Fibroblast of peridontal ligament (primary cell): Measurements from ENCODE around the gene OR2Z1.
"Not testable (repeated sequence)": the region's sequence is repeated elsewhere in the genome, so short reads cannot be mapped to it uniquely, and the experiment has no call there.

Experiments
- DNase-seq: peaks from one replicate; pipeline ENCODE4 v3.0.0-alpha.2; 2010; ENCODE audit errors: extremely low read depth

OR2Z1 gene

DNA sequence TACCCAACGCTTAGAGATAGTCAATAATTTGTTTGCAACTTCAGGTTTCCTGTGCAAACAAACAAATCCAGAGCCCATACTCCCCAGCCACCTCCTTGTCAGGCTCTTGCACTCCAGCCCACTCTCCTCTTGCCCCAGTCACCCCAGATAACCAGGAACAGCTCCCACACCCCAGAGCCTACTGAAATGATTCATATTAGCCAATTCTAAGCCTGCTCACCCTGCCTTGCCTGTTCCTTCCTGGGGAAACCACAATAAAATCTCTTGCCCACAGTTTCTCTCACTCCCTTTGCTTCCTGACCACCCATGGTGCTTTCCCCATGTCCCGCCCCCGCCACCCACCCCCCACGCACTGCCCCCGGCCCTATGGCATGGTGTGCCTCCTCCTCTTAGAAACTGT lies 19.1 kb upstream of the OR2Z1 start:
- DNase-seq, result no peak

DNA sequence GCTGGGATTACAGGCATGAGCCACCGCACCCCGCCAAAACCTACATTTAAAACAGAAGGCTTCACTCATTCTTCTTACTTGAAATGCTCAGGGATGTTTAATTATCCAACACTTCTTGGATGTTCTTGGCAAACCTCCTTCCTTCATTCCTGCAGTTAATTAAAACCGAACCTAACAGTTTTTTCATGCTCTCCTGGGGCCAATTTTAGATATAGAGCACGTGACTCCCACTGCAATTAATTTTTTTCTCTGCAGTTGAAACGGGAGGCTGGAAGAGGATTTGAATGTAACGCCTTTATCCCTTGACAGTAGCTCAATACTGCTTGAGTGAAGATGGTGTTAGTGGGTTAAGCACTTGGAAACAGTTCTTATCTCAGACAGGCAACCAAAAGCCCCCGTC lies 18.2 kb upstream of the OR2Z1 start:
- DNase-seq, result no peak

DNA sequence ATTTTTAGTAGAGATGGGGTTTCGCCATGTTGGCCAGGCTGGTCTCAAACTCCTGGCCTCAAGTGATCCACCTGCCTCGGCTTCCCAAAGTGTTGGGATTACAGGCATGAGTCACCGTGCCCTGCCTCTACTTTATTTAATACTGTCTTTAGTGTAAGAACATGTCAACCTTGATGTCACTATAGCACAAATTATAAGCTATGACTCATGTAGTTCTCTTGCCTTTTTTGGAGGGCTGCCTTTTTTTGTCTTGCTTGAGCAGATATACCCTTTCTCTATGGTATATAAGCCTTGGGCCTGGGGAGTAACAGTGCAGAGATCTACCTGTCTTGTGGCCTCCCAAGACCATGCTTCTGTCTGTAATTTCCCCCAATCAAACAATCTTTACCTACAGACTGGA lies 16.1 kb upstream of the OR2Z1 start:
- DNase-seq, result not testable (repeated sequence)

DNA sequence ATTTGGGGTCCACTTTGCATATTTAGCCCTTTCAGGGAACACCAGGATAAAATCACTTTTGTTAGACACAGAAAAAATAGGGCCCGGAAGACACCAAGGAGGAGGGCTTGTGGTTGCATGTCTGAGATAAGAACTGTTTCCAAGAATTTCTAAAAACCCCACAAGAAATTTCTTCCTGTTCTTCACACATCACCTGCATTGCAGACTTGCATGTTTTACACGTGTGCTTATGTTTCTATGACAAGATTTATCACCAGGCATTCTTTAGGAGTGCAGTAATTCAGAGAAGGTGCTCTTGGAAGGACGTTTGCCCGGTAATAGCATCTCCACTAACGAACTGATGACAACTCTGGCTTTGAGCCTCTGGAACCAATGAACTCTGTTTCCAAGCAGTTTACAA lies 15.7 kb upstream of the OR2Z1 start:
- DNase-seq, result no peak

DNA sequence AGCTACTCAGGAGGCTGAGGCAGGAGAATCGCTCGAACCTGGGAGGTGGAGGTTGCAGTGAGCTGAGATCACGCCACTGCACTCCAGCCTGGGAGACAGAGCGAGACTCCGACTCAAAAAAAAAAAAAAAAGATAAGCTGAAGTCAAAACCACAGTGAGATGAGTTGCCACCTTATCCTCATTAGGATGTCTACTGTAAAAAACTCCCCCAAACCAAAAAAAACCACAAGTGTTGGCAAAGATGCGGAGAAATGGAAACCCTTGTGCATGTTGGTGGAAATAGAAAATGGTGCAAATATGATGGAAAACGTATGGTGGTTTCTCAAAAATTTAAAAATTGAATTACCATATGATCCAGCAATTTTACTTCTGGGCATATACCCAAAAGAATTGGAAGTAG lies 11.1 kb upstream of the OR2Z1 start:
- not testable (repeated sequence) for DNase-seq

DNA sequence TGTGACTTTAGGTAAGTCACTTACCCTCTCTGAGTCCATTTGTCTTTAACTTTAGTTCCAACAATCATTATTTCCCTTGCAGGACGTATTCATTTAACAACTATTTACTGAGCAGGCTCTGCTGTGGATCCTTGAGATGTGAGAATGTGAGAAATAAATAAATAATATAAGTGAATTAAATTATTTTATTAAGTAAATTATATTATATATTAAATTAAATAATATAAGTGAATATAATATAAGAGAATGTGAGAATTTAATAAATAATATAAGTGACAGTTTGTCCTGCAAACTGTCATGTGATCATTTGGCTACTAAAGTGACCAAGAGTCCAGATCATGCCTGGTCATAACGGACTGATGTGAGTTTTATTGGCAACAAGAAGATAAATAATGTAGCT lies 598 bp downstream of the OR2Z1 start:
- no peak for DNase-seq

DNA sequence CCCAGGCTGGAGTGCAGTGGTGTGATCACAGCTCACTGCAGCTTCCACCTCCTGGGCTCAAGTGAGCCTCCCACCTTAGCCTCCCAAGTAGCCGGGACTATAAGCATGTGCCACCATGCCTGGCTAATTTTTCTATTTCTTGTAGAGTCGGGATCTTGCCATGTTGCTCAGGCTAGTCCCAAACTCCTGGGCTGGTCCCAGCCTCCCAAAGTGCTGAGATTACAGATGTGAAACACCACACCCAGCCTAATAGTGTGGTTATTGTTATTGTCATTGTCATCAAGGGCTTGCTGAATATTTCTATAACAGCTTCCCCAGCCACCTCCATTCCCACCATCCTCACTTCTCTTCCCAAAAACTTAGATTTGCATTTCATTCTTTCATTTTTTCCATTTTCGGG lies 2.8 kb downstream of the OR2Z1 start:
- DNase-seq, result no peak

DNA sequence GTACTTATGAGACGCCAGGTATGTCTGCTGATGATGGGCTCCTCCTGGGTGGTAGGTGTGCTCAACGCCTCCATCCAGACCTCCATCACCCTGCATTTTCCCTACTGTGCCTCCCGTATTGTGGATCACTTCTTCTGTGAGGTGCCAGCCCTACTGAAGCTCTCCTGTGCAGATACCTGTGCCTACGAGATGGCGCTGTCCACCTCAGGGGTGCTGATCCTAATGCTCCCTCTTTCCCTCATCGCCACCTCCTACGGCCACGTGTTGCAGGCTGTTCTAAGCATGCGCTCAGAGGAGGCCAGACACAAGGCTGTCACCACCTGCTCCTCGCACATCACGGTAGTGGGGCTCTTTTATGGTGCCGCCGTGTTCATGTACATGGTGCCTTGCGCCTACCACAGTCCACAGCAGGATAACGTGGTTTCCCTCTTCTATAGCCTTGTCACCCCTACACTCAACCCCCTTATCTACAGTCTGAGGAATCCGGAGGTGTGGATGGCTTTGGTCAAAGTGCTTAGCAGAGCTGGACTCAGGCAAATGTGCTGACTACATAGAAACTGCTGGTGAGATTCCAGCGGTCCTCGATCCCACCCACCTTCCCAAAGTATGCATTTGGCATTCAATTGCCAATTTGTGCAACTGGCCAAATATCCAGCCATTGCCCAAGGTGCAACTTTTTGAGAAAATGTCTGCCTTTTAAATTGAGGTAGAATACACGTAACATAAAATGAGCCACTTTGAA lies 10.2 kb downstream of the OR2Z1 start:
- no peak for DNase-seq

DNA sequence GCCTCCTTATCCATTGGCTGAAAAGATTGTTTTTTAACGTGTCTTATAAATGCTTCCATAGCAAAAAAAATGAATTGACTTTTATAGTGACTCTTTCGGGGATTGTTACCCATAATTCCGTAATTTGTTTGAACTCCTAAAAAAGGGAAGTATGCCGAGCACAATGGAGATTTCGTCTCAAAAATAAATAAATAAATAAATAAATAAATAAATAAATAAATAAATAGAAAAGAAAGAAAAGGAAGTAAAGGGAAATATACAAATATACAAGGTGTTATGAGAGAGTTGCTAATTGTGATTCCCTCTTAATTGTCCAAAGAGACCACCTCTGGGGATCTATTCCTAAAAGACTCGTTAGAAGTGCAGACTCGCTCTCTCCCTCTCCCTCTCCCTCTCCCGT lies 16.9 kb downstream of the OR2Z1 start:
- DNase-seq, result no peak

DNA sequence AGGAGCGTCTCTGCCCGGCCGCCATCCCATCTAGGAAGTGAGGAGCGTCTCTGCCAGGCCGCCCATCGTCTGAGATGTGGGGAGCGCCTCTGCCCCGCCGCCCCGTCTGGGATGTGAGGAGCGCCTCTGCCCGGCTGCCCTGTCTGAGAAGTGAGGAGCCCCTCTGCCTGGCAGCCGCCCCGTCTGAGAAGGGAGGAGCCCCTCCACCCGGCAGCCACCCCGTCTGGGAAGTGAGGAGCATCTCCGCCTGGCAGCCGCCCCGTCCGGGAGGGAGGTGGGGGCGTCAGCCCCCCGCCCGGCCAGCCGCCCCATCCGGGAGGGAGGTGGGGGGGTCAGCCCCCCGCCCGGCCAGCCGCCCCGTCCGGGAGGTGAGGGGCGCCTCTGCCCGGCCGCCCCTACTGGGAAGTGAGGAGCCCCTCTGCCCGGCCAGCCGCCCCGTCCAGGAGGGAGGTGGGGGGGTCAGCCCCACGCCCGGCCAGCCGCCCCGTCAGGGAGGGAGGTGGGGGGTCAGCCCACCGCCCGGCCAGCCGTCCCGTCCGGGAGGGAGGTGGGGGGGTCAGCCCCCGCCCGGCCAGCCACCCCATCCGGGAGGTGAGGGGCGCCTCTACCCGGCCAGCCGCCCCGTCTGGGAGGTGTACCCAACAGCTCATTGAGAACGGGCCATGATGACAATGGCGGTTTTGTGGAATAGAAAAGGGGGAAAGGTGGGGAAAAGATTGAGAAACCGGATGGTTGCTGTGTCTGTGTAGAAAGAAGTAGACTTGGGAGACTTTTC lies 18.0 kb downstream of the OR2Z1 start:
- DNase-seq, result not testable (repeated sequence)

DNA sequence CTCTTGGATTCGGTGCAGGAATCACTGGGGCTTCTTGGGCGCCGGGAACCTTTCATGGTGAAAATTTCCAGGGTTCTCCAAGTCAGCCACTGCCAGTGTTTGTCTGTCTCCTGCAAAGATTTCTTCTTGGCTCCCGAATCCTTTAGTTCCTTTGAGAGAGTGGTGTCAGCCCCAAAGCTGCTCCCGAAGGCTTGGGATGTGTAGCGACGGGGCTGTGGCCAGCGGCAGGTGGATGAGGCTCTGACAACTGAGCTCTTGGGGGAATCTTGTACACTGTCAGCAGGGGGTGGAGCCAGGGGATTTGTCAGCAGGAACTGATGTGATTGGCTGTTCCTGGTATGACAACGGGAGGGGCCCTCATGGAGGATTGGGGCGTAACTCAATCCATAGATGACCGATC lies 45.8 kb downstream of the OR2Z1 start:
- DNase-seq, result not testable (repeated sequence)

DNA sequence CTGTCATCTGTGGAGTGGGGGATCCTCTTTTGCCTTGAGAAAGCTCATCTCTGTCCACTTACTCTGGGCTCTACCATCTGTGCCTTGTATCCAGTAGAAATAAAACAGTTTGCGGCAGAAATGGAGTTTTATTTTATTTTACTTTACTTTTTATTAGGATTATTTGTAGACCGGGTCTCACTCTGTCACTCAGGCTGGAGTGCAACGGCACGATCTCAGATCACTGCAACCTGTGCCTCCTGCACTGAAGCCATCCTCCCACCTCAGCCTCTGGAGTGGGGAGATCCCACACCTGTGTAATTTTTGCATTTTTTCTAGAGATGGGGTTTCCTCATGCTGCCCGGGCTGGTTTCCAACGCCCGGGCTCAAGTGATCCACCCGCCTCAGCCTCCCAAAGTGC lies 47.8 kb downstream of the OR2Z1 start:
- DNase-seq, result not testable (repeated sequence)

DNA sequence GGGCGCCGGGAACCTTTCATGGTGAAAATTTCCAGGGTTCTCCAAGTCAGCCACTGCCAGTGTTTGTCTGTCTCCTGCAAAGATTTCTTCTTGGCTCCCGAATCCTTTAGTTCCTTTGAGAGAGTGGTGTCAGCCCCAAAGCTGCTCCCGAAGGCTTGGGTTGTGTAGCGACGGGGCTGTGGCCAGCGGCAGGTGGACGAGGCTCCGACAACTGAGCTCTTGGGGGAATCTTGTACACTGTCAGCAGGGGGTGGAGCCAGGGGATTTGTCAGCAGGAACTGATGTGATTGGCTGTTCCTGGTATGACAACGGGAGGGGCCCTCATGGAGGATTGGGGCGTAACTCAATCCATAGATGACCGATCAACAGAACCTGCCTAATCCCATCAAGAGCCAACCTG lies 52.2 kb downstream of the OR2Z1 start:
- DNase-seq, result not testable (repeated sequence)
